Hepatocyte (in vitro differentiated cells): ENCODE results near the gene TBC1D9. TPM values are rescaled to one million over a fixed set of nuclear protein-coding genes. Genes with fewer than 3 reads are reported as not detected.

Source experiments
- DNase-seq: peaks from one replicate; pipeline ENCODE4 v3.0.0-alpha.2; 2016; ENCODE audit warnings: low spot score
- H2AFZ ChIP-seq: fragments of 200-600 bp; sonication (generic); 2 replicates; pipeline ENCODE4 v1.6.0; 2016; ENCODE audit warnings: antibody characterized with exemption, mild to moderate bottlenecking
- H3K27ac ChIP-seq: fragments of 200-600 bp; sonication (generic); 2 replicates; pipeline ENCODE4 v1.5.1; 2016; ENCODE audit warnings: mild to moderate bottlenecking
- H3K27me3 ChIP-seq: fragments of 200-600 bp; sonication (generic); 2 replicates; pipeline ENCODE4 v1.6.1; 2016
- H3K36me3 ChIP-seq: fragments of 200-600 bp; sonication (generic); replicated peaks from 2 replicates; pipeline ENCODE4 v1.5.1; 2016; ENCODE audit warnings: low read depth; ENCODE audit not compliant: insufficient read depth
- H3K4me1 ChIP-seq: fragments of 200-600 bp; sonication (generic); 2 replicates; pipeline ENCODE4 v1.5.1; 2016; ENCODE audit warnings: mild to moderate bottlenecking, moderate library complexity; ENCODE audit not compliant: insufficient read depth
- H3K4me2 ChIP-seq: fragments of 200-600 bp; sonication (generic); 2 replicates; pipeline ENCODE4 v1.6.0; 2016
- H3K4me3 ChIP-seq: fragments of 200-600 bp; sonication (generic); 2 replicates; pipeline ENCODE4 v1.5.1; 2016; ENCODE audit warnings: mild to moderate bottlenecking
- H3K79me2 ChIP-seq: fragments of 200-600 bp; sonication (generic); 2 replicates; pipeline ENCODE4 v1.6.0; 2017; ENCODE audit warnings: mild to moderate bottlenecking
- H3K9me2 ChIP-seq: fragments of 200-600 bp; sonication (generic); replicated peaks from 2 replicates; pipeline ENCODE4 v1.6.0; 2017; ENCODE audit warnings: mild to moderate bottlenecking; ENCODE audit not compliant: insufficient read depth
- H3K9me3 ChIP-seq: fragments of 200-600 bp; sonication (generic); 2 replicates; pipeline ENCODE4 v1.5.1; 2016; ENCODE audit warnings: low read depth, mild to moderate bottlenecking
- H4K20me1 ChIP-seq: fragments of 200-600 bp; sonication (generic); 2 replicates; pipeline ENCODE4 v1.6.0; 2016; ENCODE audit warnings: mild to moderate bottlenecking; ENCODE audit not compliant: insufficient read depth, poor library complexity, severe bottlenecking
- CTCF ChIP-seq: fragments of 200-600 bp; sonication (generic); IDR thresholded peaks from 2 replicates; pipeline ENCODE4 v1.5.1; 2016; ENCODE audit warnings: antibody characterized with exemption, mild to moderate bottlenecking; ENCODE audit not compliant: poor library complexity
- EZH2 ChIP-seq: fragments of 200-600 bp; sonication (generic); IDR thresholded peaks from 2 replicates; pipeline ENCODE4 v1.6.1; 2016; ENCODE audit warnings: antibody characterized with exemption, mild to moderate bottlenecking, borderline replicate concordance
- EZH2phosphoT487 ChIP-seq: fragments of 200-600 bp; sonication (generic); IDR thresholded peaks from one replicate; pipeline ENCODE4 v1.6.1; 2018; ENCODE audit warnings: antibody characterized with exemption, mild to moderate bottlenecking, low read depth, moderate library complexity; ENCODE audit not compliant: unreplicated experiment, severe bottlenecking
- WGBS: methylation state at CpG from one replicate; pipeline ENCODE4 v1.1.6; 2016; ENCODE audit warnings: low lambda C conversion rate; ENCODE audit errors: missing lambda C conversion rate; 5-methylcytosine and 5-hydroxymethylcytosine counted together
- polyA plus RNA-seq: library from polyadenylated mRNA; unstranded; fragments of >200 nt; fragmentation: Nextera tagmentation; extraction: Ambion mirVana; gene quantifications from 2 replicates; pipeline ENCODE4 v1.2.1, GENCODE V29; 2016
- total RNA-seq: library from RNA; depleted of rRNA; stranded (reverse); fragments of >200 nt; gene quantifications from 2 replicates; pipeline ENCODE4 v1.2.3, GENCODE V29; 2014

TBC1D9 gene
- total and polyA plus RNA-seq, 2 experiments from 2014 or later = 10.5 to 35.6 TPM

GRCh38 chr4:140691369-140691768 is 64.8 kb downstream of the TBC1D9 start:
- no peak for DNase-seq
- Histone ChIP-seq H4K20me1 (no peaks in the 10 kb centered on the region), H2AFZ (no peak overlapping the region), H3K4me3 (no peak overlapping the region), H3K9me2 (no peaks in the 10 kb centered on the region), H3K79me2 (peaks cover 35% of the 10 kb centered on the region), H3K4me2 (no peak overlapping the region), H3K4me1 (peaks cover 5% of the 10 kb centered on the region), H3K27ac (no peak overlapping the region), H3K36me3 (no peaks in the 10 kb centered on the region), H3K27me3 (no peaks in the 10 kb centered on the region), H3K9me3 (no peaks in the 10 kb centered on the region)
- 56% methylated on average over 2 of the region's 2 CpGs for WGBS
- no peak for TF ChIP-seq EZH2phosphoT487
- no peak for TF ChIP-seq EZH2
- TF ChIP-seq CTCF = no peak

GRCh38 chr4:140690093-140690492 is 66.1 kb downstream of the TBC1D9 start:
- Histone ChIP-seq H3K4me1 (peaks cover 5% of the 10 kb centered on the region), H3K79me2 (peaks cover 32% of the 10 kb centered on the region), H2AFZ (no peak overlapping the region), H3K9me3 (no peaks in the 10 kb centered on the region), H3K27me3 (no peaks in the 10 kb centered on the region), H3K4me2 (no peak overlapping the region), H4K20me1 (no peaks in the 10 kb centered on the region), H3K36me3 (no peaks in the 10 kb centered on the region), H3K27ac (no peak overlapping the region), H3K4me3 (no peak overlapping the region), H3K9me2 (no peaks in the 10 kb centered on the region)
- no peak for DNase-seq
- WGBS = 95% methylated on average over 1 of the region's 1 CpG
- TF ChIP-seq EZH2 (no peak), CTCF (no peak), EZH2phosphoT487 (no peak)

- Histone ChIP-seq H3K9me3 (no peaks in the 10 kb centered on the region), H3K4me3 (no peak overlapping the region), H3K9me2 (no peaks in the 10 kb centered on the region), H3K4me1 (peaks cover 5% of the 10 kb centered on the region), H3K36me3 (no peaks in the 10 kb centered on the region), H3K27ac (no peak overlapping the region), H3K27me3 (no peaks in the 10 kb centered on the region), H4K20me1 (no peaks in the 10 kb centered on the region), H3K79me2 (peaks cover 33% of the 10 kb centered on the region), H3K4me2 (no peak overlapping the region), H2AFZ (no peak overlapping the region)
- DNase-seq = no peak
- TF ChIP-seq EZH2phosphoT487 (no peak), EZH2 (no peak)
- WGBS = 95% methylated on average over 3 of the region's 3 CpGs
Measured at GRCh38 chr4:140689623-140690022, 66.6 kb downstream of the TBC1D9 start.

- Histone ChIP-seq H3K27me3 (no peaks in the 10 kb centered on the region), H3K27ac (no peak overlapping the region), H3K36me3 (no peaks in the 10 kb centered on the region), H3K4me1 (peaks cover 5% of the 10 kb centered on the region), H4K20me1 (no peaks in the 10 kb centered on the region), H3K79me2 (peaks cover 30% of the 10 kb centered on the region), H3K4me3 (no peak overlapping the region), H3K9me2 (no peaks in the 10 kb centered on the region), H2AFZ (no peak overlapping the region), H3K4me2 (no peak overlapping the region), H3K9me3 (no peaks in the 10 kb centered on the region)
- WGBS = 87% methylated on average over 5 of the region's 6 CpGs
- DNase-seq = no peak
- no peak for TF ChIP-seq EZH2
- TF ChIP-seq EZH2phosphoT487 = no peak
- TF ChIP-seq CTCF = no peak
Measured at GRCh38 chr4:140688711-140689598, 67.2 kb downstream of the TBC1D9 start.
